Heart right ventricle (tissue), 16 donors: Measurements from ENCODE around the gene MBD5. TPM values are rescaled to one million over a fixed set of nuclear protein-coding genes. Genes with fewer than 3 reads are reported as not detected.

Experiments used
- ATAC-seq, 8 donors: fragments of 200-7000 bp; cut with Tn5 transposase; one replicate each; pipeline ENCODE4 v1.9.1; 2020; ENCODE audit warnings: mild to moderate bottlenecking in 8 of 8, moderate library complexity in 8 of 8, moderate number of reproducible peaks in 1 of 8
- DNase-seq, 2 donors: peaks; one replicate each; pipeline ENCODE4 v3.0.0-alpha.2; 2020
- H3K27ac ChIP-seq, 10 donors: fragments of 200-600 bp; sonication (generic) in 2 of 10; one replicate each; pipeline versions ENCODE4 v1.5.0 to v1.8.0; 2020 to 2022; ENCODE audit warnings: mild to moderate bottlenecking in 3 of 10
- H3K27me3 ChIP-seq, 7 donors: fragments of 200-600 bp; one replicate each; pipeline ENCODE4 v1.8.0; 2021 to 2022; ENCODE audit warnings: mild to moderate bottlenecking in 2 of 7
- H3K36me3 ChIP-seq, 9 donors: fragments of 200-600 bp; sonication (generic) in 1 of 9; one replicate each; pipeline versions ENCODE4 v1.5.0 to v1.8.0; 2020 to 2022; ENCODE audit warnings: mild to moderate bottlenecking in 2 of 9
- H3K4me1 ChIP-seq, 9 donors: fragments of 200-600 bp; sonication (generic) in 1 of 9; one replicate each; pipeline versions ENCODE4 v1.5.0 to v1.8.0; 2020 to 2022; ENCODE audit warnings: mild to moderate bottlenecking in 4 of 9
- H3K4me3 ChIP-seq, 10 donors: fragments of 200-600 bp; sonication (generic) in 2 of 10; one replicate each; pipeline versions ENCODE4 v1.5.0 to v1.8.0; 2020 to 2022; ENCODE audit warnings: mild to moderate bottlenecking in 7 of 10, moderate library complexity in 2 of 10
- H3K9me3 ChIP-seq, 11 donors: fragments of 200-600 bp in 10 of 11; sonication (generic) in 2 of 11; one replicate each; pipeline versions ENCODE4 v1.5.0 to v1.8.0; 2013 to 2022; ENCODE audit warnings: mild to moderate bottlenecking in 2 of 11, control low read depth in 1 of 11, moderate library complexity in 1 of 11
- WGBS, 2 donors: extraction: QIAGEN DNeasy Blood & Tissue Kit; methylation state at CpG; one replicate each; pipeline ENCODE4 v1.1.7; 2013; ENCODE audit warnings: inconsistent platforms in 1 of 2; 5-methylcytosine and 5-hydroxymethylcytosine counted together
- intact Hi-C, 10 donors: fragments of 100-400 bp; cut with DNase I; formaldehyde crosslinking; loops; one replicate each; pipeline versions ENCODE4 v1.11.1 to v1.14.2; 2022
- polyA plus RNA-seq, 2 donors: library from polyadenylated mRNA; stranded (reverse); fragments of 200-250 nt; gene quantifications; one replicate each; pipeline ENCODE4 v1.2.3, GENCODE V29; 2013
- total RNA-seq, 10 donors: library from RNA; stranded (reverse); fragmentation: NEBNext Ultra II Directional in 3 of 10; extraction: Animal tissue kit (Norgen Biotek cat#: 25700) in 3 of 10; gene quantifications; one replicate each; pipeline versions ENCODE4 v1.2.1 to v1.2.4, GENCODE V29; 2021 to 2023
- TF ChIP-seq, protein P1 (sequence below), 9 donors: fragments of 200-600 bp; sonication (generic) in 2 of 9; IDR thresholded peaks; one replicate each; pipeline versions ENCODE4 v1.5.0 to v1.8.0; 2021 to 2022; ENCODE audit warnings: antibody characterized with exemption in 9 of 9, mild to moderate bottlenecking in 5 of 9, moderate library complexity in 1 of 9
- donor health status: Arrhythmogenic right ventricular cardiomyopathy.
- donor health status: ischemic (EF 13 %, LVEDD 7.1; RV severe dilation, severe dysfunction).
- donor health status: healthy with polysubstance abuse.
- donor health status: DM: no; HTN: yes; CAD: no.
- donor health status: DM: no; HTN: no; CAD: no.
- donor health status: ischemic (EF 25% LVEDD 6.9; RV normal size, moderate dysfunction).
- donor health status: ischemic (EF 25% LVEDD 5.7; RV mildly dilated, moderate dysfunction).
- donor health status: healthy.
- donor health status: DM: yes; HTN: yes; CAD: no.
- donor health status: Ischemic cardiomyopathy.
- donor health status: ischemic (EF 35%, LVEDD 5.7; RV mildly dilated, moderate dysfunction).
- donor health status: nonischemic (EF 11% LVEDD 7.7; RV severe dilation, severe dysfunction).
- donor health status: DM: yes; HTN: yes; CAD: no.
- donor health status: PGD.
- donor health status: ischemic (EF 29% LVEDD 5.4; RV normal size, mild dysfunction).
- donor health status: nonischemic (EF 23%, LVEDD 6.1; RV moderate dilation, normal function).

Gene MBD5
- total and polyA plus RNA-seq, 12 donors: 3.4 to 39.8 (median 35.2) TPM

DNA sequence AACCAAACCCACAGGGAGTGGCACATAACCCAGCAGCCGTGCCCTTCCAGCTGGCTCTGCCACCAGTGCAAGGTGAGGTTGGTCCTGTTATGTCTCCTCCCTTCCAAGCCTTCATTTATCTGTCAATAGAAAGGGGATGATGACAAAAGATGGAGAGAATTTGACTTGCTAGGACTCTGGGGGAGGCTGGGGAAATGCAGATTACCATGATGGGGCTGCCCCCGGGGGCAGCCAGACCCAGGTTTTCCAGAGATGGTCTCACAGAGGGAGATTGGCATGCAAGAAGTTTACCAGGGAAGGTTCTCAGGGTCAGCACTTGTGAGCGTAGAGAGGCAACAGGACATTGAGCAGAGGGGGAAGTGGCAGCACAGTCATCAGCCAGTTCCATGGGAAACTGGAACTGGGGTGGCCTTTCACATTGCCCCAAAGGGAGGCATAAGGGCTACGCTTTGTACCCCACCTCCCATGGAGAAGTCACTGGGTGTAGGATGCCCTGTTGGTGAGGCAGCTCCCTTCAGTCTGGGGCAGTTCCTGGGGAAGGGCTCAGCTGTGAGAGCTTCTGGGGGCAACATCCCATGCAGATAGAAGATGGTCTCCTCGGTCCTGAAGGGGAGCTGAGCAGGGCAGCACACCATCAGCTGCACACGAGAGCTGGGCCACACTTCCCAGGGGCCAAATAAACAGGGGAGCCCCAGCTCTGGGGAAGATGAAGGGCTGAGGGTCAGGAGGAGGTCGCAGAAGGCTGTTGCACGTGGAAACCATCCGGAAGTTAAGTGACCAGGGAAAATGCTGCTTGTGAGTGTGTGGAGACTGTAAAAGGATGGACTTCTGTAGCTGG is 505.8 kb downstream of the MBD5 start:
- Histone ChIP-seq H3K36me3 (no peaks in the 10 kb centered on the region), H3K4me1 (peaks cover 0 to 4% (median 0%) of the 10 kb centered on the region in 9 donors), H3K9me3 (no peaks in the 10 kb centered on the region), H3K27ac (peak overlapping the region in 1 of 10 donors; percentile 46), H3K4me3 (no peak overlapping the region), H3K27me3 (peaks cover 0 to 3% (median 0%) of the 10 kb centered on the region in 7 donors)
- DNase-seq (no peak), ATAC-seq (no peak)
- TF ChIP-seq, protein P1, sequence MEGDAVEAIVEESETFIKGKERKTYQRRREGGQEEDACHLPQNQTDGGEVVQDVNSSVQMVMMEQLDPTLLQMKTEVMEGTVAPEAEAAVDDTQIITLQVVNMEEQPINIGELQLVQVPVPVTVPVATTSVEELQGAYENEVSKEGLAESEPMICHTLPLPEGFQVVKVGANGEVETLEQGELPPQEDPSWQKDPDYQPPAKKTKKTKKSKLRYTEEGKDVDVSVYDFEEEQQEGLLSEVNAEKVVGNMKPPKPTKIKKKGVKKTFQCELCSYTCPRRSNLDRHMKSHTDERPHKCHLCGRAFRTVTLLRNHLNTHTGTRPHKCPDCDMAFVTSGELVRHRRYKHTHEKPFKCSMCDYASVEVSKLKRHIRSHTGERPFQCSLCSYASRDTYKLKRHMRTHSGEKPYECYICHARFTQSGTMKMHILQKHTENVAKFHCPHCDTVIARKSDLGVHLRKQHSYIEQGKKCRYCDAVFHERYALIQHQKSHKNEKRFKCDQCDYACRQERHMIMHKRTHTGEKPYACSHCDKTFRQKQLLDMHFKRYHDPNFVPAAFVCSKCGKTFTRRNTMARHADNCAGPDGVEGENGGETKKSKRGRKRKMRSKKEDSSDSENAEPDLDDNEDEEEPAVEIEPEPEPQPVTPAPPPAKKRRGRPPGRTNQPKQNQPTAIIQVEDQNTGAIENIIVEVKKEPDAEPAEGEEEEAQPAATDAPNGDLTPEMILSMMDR (IDR thresholded peaks at IDR 0.05): no peak
- WGBS, 2 donors: 72 to 79% methylated on average over 9 of the region's 9 CpGs
- intact Hi-C loops: no loop called here

DNA sequence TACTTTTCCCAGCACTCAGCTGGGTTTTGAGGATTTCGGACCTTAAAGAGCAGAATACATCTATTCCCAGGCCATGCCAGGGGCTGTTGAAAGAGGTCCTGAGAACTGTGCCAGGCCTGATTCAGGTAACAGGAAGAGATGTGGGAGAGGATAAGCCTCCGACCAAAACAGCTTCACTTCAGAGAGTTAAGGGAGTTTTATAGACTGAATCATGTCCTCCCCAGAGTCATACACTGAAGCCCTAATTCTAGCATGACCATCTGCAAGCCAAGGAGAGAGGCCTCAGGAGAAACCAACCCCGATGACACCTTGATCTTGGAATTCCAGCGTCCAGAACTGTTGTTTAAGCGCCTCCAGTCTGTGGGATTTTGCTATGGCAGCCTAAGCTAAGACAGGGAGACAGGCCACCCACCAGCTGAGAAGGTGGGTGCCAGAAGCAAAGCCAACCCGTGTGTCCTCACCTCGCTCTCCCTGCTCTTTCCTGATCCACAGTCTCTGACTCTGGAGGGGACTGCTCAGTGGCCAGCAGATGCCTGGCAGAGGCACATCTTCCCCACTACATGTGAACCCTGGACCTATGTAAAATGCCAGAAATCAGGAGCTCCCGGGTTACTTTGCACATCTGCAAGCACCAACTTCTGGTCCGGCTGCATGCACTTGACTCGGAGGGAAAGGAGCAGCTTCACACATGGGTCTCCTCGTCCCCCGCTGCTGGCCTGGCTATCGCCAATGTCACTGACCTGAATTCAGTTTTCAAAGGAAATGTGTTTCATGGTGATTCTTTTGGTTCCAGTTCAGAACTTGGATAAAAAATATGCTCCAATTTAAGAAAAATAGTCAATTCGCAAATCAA is 506.8 kb downstream of the MBD5 start:
- Histone ChIP-seq H3K27ac (peak overlapping the region in 1 of 10 donors; percentile 46), H3K9me3 (no peaks in the 10 kb centered on the region), H3K4me1 (peaks cover 0 to 7% (median 0%) of the 10 kb centered on the region in 9 donors), H3K36me3 (no peaks in the 10 kb centered on the region), H3K4me3 (no peak overlapping the region), H3K27me3 (peaks cover 0 to 3% (median 0%) of the 10 kb centered on the region in 7 donors)
- intact Hi-C loops: no loop called here
- ATAC-seq: no peak
- 82 to 83% methylated on average over 14 of the region's 14 CpGs for WGBS, 2 donors
- DNase-seq: no peak
- TF ChIP-seq, protein P1 (IDR thresholded peaks at IDR 0.05): no peak

DNA sequence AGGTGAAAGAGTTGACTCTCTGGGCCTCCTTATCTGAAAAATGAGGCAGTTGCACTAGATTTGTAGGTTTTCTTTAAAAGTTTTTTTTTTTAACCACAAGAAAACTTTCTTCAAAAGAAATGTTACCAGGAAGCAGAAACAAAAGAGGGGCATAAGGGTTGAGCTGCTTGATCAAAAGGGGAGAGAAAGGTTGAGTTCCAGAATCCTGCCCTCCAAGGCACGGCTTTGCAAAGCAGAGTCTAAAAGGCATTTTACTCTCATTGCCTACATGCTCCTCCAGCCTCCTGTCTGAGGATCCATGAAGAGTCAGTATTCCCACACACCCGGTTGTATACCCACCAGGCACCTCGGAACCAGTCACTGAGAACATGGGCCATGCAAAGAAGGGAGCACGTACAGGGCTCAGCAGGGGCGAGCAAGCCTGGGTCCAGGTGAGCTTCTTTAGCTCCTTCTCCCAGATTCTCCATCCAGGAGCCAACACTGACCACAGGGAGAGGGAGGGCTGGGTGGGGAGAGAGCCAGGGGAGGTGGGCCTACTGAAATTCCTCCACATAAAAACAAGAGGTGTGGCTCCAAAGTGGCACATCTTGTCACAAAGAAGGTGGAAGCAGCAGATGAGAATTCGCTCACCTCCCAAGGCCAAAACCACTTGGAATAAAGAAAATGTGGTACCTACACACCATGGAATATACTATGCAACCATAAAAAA is 507.6 kb downstream of the MBD5 start:
- peaks cover 0 to 7% (median 0%) of the 10 kb centered on the region in 9 donors for H3K4me1 ChIP-seq
- no peak for ATAC-seq
- peak overlapping the region in 1 of 10 donors; percentile 46 for H3K27ac ChIP-seq
- H3K27me3 ChIP-seq: peaks cover 0 to 3% (median 0%) of the 10 kb centered on the region in 7 donors
- no peak for DNase-seq
- TF ChIP-seq, protein P1 (IDR thresholded peaks at IDR 0.05): no peak
- intact Hi-C loops: no loop called here
- no peaks in the 10 kb centered on the region for H3K9me3 ChIP-seq
- no peak overlapping the region for H3K4me3 ChIP-seq
- H3K36me3 ChIP-seq: no peaks in the 10 kb centered on the region
- WGBS, 2 donors: 90 to 91% methylated on average over 6 of the region's 6 CpGs

DNA sequence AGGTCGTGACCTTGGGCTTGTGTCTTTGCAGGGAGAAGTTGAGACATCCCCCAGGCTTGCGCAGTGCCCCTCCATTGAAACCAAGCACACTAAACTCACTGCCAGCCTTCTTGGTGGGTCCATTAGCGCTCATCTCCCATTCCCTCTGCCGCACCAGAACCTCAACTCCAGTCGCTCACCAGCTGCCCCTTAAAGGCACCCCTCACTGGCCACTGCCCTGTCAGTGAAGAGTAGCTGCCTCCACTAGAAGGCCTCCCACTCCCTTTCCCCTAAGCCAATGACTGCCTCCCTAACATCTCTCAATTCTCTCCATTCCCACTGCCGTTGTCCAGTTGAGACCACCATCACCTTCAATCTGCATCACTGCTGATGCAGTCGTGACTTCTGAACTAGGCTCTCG is 508.9 kb downstream of the MBD5 start:
- TF ChIP-seq, protein P1 (IDR thresholded peaks at IDR 0.05): no peak
- H3K4me3 ChIP-seq: no peak overlapping the region
- no peaks in the 10 kb centered on the region for H3K9me3 ChIP-seq
- no peak for DNase-seq
- ATAC-seq: no peak
- peaks cover 0 to 3% (median 0%) of the 10 kb centered on the region in 7 donors for H3K27me3 ChIP-seq
- H3K4me1 ChIP-seq: peaks cover 0 to 9% (median 0%) of the 10 kb centered on the region in 9 donors
- no peak overlapping the region for H3K27ac ChIP-seq
- WGBS, 2 donors: 80 to 82% methylated on average over 8 of the region's 8 CpGs
- intact Hi-C loops: no loop called here
- H3K36me3 ChIP-seq: no peaks in the 10 kb centered on the region
